SK-N-SH treated with all-trans-retinoic acid at 6 μM for 48 hours (cell line): ENCODE results near the gene SMG1.

ENCODE experiments used
- BACH2 ChIP-seq: fragments of 250-450 bp; sonication (Bioruptor Pico); IDR thresholded peaks from 2 replicates; pipeline ENCODE4 v1.9.0; 2021; ENCODE audit warnings: mild to moderate bottlenecking, borderline replicate concordance
- POU6F1 ChIP-seq: fragments of 250-450 bp; sonication (Bioruptor Pico); IDR thresholded peaks from 2 replicates; pipeline ENCODE4 v1.8.0; 2021; ENCODE audit warnings: low read depth, mild to moderate bottlenecking, moderate library complexity, borderline replicate concordance
- PPARA ChIP-seq: fragments of 250-450 bp; sonication (Bioruptor Pico); IDR thresholded peaks from 2 replicates; pipeline ENCODE4 v1.5.0; 2020; ENCODE audit warnings: mild to moderate bottlenecking, borderline replicate concordance
- SNAI2 ChIP-seq: fragments of 250-450 bp; sonication (Bioruptor Pico); IDR thresholded peaks from 2 replicates; pipeline ENCODE4 v1.5.0; 2020; ENCODE audit warnings: mild to moderate bottlenecking, moderate library complexity
- TCF4 ChIP-seq: fragments of 250-450 bp; sonication (Bioruptor Pico); IDR thresholded peaks from 2 replicates; pipeline ENCODE4 v1.8.0; 2021; ENCODE audit warnings: mild to moderate bottlenecking, moderate library complexity, borderline replicate concordance
- ZC3H10 ChIP-seq: fragments of 250-450 bp; sonication (Bioruptor Pico); IDR thresholded peaks from 2 replicates; pipeline ENCODE4 v1.5.1; 2021; ENCODE audit warnings: mild to moderate bottlenecking, moderate library complexity
- TF ChIP-seq, protein P1 (sequence below): fragments of 250-450 bp; sonication (Bioruptor Pico); IDR thresholded peaks from 2 replicates; pipeline ENCODE4 v1.8.0; 2020; ENCODE audit warnings: mild to moderate bottlenecking, moderate library complexity, borderline replicate concordance

- TF ChIP-seq ZC3H10 (CRISPR knock-in tag) (no peak), BACH2 (CRISPR knock-in tag) (no peak), PPARA (CRISPR knock-in tag) (no peak), SNAI2 (CRISPR knock-in tag) (no peak), TCF4 (CRISPR knock-in tag) (no peak), POU6F1 (no peak)
- TF ChIP-seq, protein P1, sequence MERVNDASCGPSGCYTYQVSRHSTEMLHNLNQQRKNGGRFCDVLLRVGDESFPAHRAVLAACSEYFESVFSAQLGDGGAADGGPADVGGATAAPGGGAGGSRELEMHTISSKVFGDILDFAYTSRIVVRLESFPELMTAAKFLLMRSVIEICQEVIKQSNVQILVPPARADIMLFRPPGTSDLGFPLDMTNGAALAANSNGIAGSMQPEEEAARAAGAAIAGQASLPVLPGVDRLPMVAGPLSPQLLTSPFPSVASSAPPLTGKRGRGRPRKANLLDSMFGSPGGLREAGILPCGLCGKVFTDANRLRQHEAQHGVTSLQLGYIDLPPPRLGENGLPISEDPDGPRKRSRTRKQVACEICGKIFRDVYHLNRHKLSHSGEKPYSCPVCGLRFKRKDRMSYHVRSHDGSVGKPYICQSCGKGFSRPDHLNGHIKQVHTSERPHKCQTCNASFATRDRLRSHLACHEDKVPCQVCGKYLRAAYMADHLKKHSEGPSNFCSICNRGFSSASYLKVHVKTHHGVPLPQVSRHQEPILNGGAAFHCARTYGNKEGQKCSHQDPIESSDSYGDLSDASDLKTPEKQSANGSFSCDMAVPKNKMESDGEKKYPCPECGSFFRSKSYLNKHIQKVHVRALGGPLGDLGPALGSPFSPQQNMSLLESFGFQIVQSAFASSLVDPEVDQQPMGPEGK (CRISPR knock-in tag) = no peak
These were observed 27.3 kb upstream of the SMG1 start for GRCh38 chr16:18953547-18953946.
